Pancreas (tissue), 10 donors: Measurements from ENCODE around the gene ZSCAN30. TPM values are rescaled to one million over a fixed set of nuclear protein-coding genes. Genes with fewer than 3 reads are reported as not detected.
"Not testable (repeated sequence)": the region's sequence is repeated elsewhere in the genome, so short reads cannot be mapped to it uniquely, and the experiment has no call there.

Experiments used
- ATAC-seq, 4 donors: fragments of 200-7000 bp; cut with Tn5 transposase; one replicate each; pipeline versions ENCODE4 v1.8.0 to v1.9.1; 2020; ENCODE audit warnings: mild to moderate bottlenecking in 4 of 4, moderate library complexity in 4 of 4
- DNase-seq, 6 donors: peaks; one replicate each; pipeline ENCODE4 v3.0.0-alpha.2; 2020
- FAIRE-seq: peaks from 2 replicates; lab custom pipeline; 2012; peaks lifted over from hg19 to GRCh38; lab: Jason Lieb, UNC
- H3K27ac ChIP-seq, 4 donors: fragments of 200-600 bp; sonication (generic); 1 replicate in 3 of 4; 2 replicates in 1 of 4; pipeline versions ENCODE4 v1.5.0 to v1.8.0; 2020
- H3K27me3 ChIP-seq, 4 donors: fragments of 200-600 bp; one replicate each; pipeline ENCODE4 v1.8.0; 2021
- H3K36me3 ChIP-seq, 3 donors: fragments of 200-600 bp; sonication (generic) in 1 of 3; one replicate each; pipeline versions ENCODE4 v1.5.0 to v1.8.0; 2020 to 2021
- H3K4me1 ChIP-seq, 3 donors: fragments of 200-600 bp; one replicate each; pipeline ENCODE4 v1.8.0; 2021
- H3K4me3 ChIP-seq, 4 donors: fragments of 200-600 bp; sonication (generic) in 2 of 4; one replicate each; pipeline versions ENCODE4 v1.5.0 to v1.8.0; 2020 to 2021
- H3K9me3 ChIP-seq, 4 donors: fragments of 200-600 bp; one replicate each; pipeline ENCODE4 v1.8.0; 2021
- CTCF ChIP-seq, 4 donors: fragments of 200-600 bp; sonication (generic) in 3 of 4; IDR thresholded peaks; one replicate each; pipeline versions ENCODE4 v1.5.0 to v1.8.0; 2021; ENCODE audit warnings: antibody characterized with exemption in 4 of 4
- WGBS, 2 donors: extraction: QIAGEN DNeasy Blood & Tissue Kit; methylation state at CpG; one replicate each; pipeline ENCODE4 v1.1.7; 2013; 5-methylcytosine and 5-hydroxymethylcytosine counted together
- intact Hi-C, 3 donors: fragments of 100-400 bp; cut with DNase I; formaldehyde crosslinking; loops; one replicate each; pipeline versions ENCODE4 v1.11.1 to v1.14.2; 2022
- polyA plus RNA-seq, 2 donors: library from polyadenylated mRNA; stranded (reverse); fragments of 200-250 nt; gene quantifications; one replicate each; pipeline ENCODE4 v1.2.3, GENCODE V29; 2013
- total RNA-seq, 6 donors: library from RNA; stranded (reverse); fragmentation: NEBNext Ultra II Directional in 4 of 6; extraction: Animal tissue kit (Norgen Biotek cat#: 25700) in 4 of 6; gene quantifications; one replicate each; pipeline versions ENCODE4 v1.2.1 to v1.2.4, GENCODE V29; 2021 to 2023
- donor health status: healthy with polysubstance abuse.
- donor health status: DM: no; HTN: no; CAD: no; lungs with moderate emphysema.
- donor health status: DM: no; HTN: no; CAD: no.
- donor health status: control.
- donor health status: control.
- donor health status: Bipolar disorder and iron deficiency.
- donor health status: DM: yes; HTN: yes; CAD: no.
- donor health status: DM: no; HTN: no; CAD: no.
- donor health status: DM: no; HTN: no; CAD: no.
- donor health status: DM: yes; HTN: yes; CAD: no.

The ZSCAN30 gene
- total and polyA plus RNA-seq, 8 donors = 5.2 to 16.9 (median 8.8) TPM

- FAIRE-seq (no peak), DNase-seq (no peak)
These were observed 53.3 kb downstream of the ZSCAN30 start for GRCh38 chr18:35236571-35237363.

GRCh38 chr18:35231052-35231451, 59.0 kb downstream of the ZSCAN30 start:
- DNase-seq (peak; percentile 68 to 86 (median 78)), ATAC-seq (peak; percentile 89 to 100 (median 98)), FAIRE-seq (peak; percentile 95)
- no peaks in the 10 kb centered on the region for H3K9me3 ChIP-seq
- intact Hi-C loops = loop anchor here in 2 of 3 donors (5.0 to 10.0 kb wide), 2 partner anchors 121 to 124 kb away; no protein-coding TSS in a partner anchor
- TF ChIP-seq CTCF (IDR thresholded peaks at IDR 0.05) = peak; percentile 87 to 96 (median 92)
- 0 to 1% methylated on average over 6 of the region's 6 CpGs for WGBS, 2 donors
- no peaks in the 10 kb centered on the region for H3K27me3 ChIP-seq
- no peaks in the 10 kb centered on the region for H3K36me3 ChIP-seq
- H3K4me3 ChIP-seq = peak overlapping the region in 1 of 4 donors; percentile 22
- no peak overlapping the region for H3K27ac ChIP-seq
- H3K4me1 ChIP-seq = no peaks in the 10 kb centered on the region

More at GRCh38 chr18:35236571-35237363, 53.3 kb downstream of the ZSCAN30 start:
- no peak overlapping the region for H3K27ac ChIP-seq
- H3K9me3 ChIP-seq = no peaks in the 10 kb centered on the region
- no peak overlapping the region for H3K4me3 ChIP-seq
- peaks cover 2 to 3% (median 3%) of the 10 kb centered on the region in 3 donors for H3K4me1 ChIP-seq
- H3K27me3 ChIP-seq = no peaks in the 10 kb centered on the region
- no peak for ATAC-seq
- WGBS, 2 donors = 81 to 91% methylated on average over 1 of the region's 1 CpG
- intact Hi-C loops = loop anchor here in 1 of 3 donors (10.0 kb wide), 1 partner anchor 118 kb away; no protein-coding TSS in a partner anchor
- no peak for TF ChIP-seq CTCF (IDR thresholded peaks at IDR 0.05)
- H3K36me3 ChIP-seq = no peaks in the 10 kb centered on the region

GRCh38 chr18:35227254-35227653, 62.8 kb downstream of the ZSCAN30 start:
- DNase-seq (no peak), ATAC-seq (no peak), FAIRE-seq (no peak)
- no peak overlapping the region for H3K27ac ChIP-seq
- H3K27me3 ChIP-seq = no peaks in the 10 kb centered on the region
- intact Hi-C loops = loop anchor here in 1 of 3 donors (5.0 kb wide), 1 partner anchor 125 kb away; no protein-coding TSS in a partner anchor
- no peak overlapping the region for H3K4me3 ChIP-seq
- H3K36me3 ChIP-seq = no peaks in the 10 kb centered on the region
- 55 to 73% methylated on average over 1 of the region's 1 CpG for WGBS, 2 donors
- H3K4me1 ChIP-seq = no peaks in the 10 kb centered on the region
- TF ChIP-seq CTCF (IDR thresholded peaks at IDR 0.05) = no peak
- H3K9me3 ChIP-seq = no peaks in the 10 kb centered on the region

- DNase-seq (no peak), ATAC-seq (no peak), FAIRE-seq (no peak)
- H3K4me3 ChIP-seq = no peak overlapping the region
- 73 to 84% methylated on average over 3 of the region's 3 CpGs for WGBS, 2 donors
- no peaks in the 10 kb centered on the region for H3K36me3 ChIP-seq
- no peak overlapping the region for H3K27ac ChIP-seq
- H3K9me3 ChIP-seq = no peaks in the 10 kb centered on the region
- intact Hi-C loops = no loop called here
- TF ChIP-seq CTCF (IDR thresholded peaks at IDR 0.05) = no peak
- H3K27me3 ChIP-seq = no peaks in the 10 kb centered on the region
- no peaks in the 10 kb centered on the region for H3K4me1 ChIP-seq
These were observed 66.2 kb downstream of the ZSCAN30 start for GRCh38 chr18:35223797-35224196.

- DNase-seq = no peak
- WGBS, 2 donors = 71 to 73% methylated on average over 6 of the region's 6 CpGs
- Histone ChIP-seq H3K4me1 (no peaks in the 10 kb centered on the region), H3K4me3 (no peak overlapping the region), H3K27ac (no peak overlapping the region), H3K27me3 (no peaks in the 10 kb centered on the region), H3K9me3 (no peaks in the 10 kb centered on the region), H3K36me3 (no peaks in the 10 kb centered on the region)
- no peak for ATAC-seq
- intact Hi-C loops = no loop called here
- FAIRE-seq = no peak
- no peak for TF ChIP-seq CTCF (IDR thresholded peaks at IDR 0.05)
These were observed 69.6 kb downstream of the ZSCAN30 start for GRCh38 chr18:35220424-35220823.

- WGBS, 2 donors = 90 to 94% methylated on average over 4 of the region's 4 CpGs
- ATAC-seq = not testable (repeated sequence)
These were observed 70.7 kb downstream of the ZSCAN30 start for GRCh38 chr18:35219331-35219730.

GRCh38 chr18:35216611-35217010, 73.4 kb downstream of the ZSCAN30 start:
- H3K27me3 ChIP-seq, FAIRE-seq, H3K9me3 ChIP-seq, intact Hi-C loops, H3K36me3 ChIP-seq, H3K4me1 ChIP-seq, ATAC-seq, H3K27ac ChIP-seq, H3K4me3 ChIP-seq, DNase-seq: not testable (repeated sequence)
- 71 to 76% methylated on average over 10 of the region's 10 CpGs for WGBS, 2 donors

More at GRCh38 chr18:35219331-35219730, 70.7 kb downstream of the ZSCAN30 start:
- H3K27me3 ChIP-seq, H3K4me1 ChIP-seq, H3K36me3 ChIP-seq, DNase-seq, H3K9me3 ChIP-seq, FAIRE-seq, intact Hi-C loops, H3K4me3 ChIP-seq, H3K27ac ChIP-seq: not testable (repeated sequence)
